GM18951 (cell line): ENCODE data around the gene PELI2.

Source experiments
- POLR2A ChIP-seq: IDR thresholded peaks from 4 replicates; pipeline ENCODE4 v1.6.1; 2011; ENCODE audit warnings: mild to moderate bottlenecking; ENCODE audit not compliant: insufficient read length, insufficient read depth; ENCODE audit errors: extremely low read depth
- in situ Hi-C: fragments of 300-500 bp; cut with MboI; formaldehyde crosslinking; loops from one replicate; pipeline ENCODE4 v1.12.0; 2022; ENCODE audit warnings: low sequenced_read_pairs, mixed read lengths, inconsistent platforms; ENCODE audit not compliant: unreplicated experiment

PELI2 gene

DNA sequence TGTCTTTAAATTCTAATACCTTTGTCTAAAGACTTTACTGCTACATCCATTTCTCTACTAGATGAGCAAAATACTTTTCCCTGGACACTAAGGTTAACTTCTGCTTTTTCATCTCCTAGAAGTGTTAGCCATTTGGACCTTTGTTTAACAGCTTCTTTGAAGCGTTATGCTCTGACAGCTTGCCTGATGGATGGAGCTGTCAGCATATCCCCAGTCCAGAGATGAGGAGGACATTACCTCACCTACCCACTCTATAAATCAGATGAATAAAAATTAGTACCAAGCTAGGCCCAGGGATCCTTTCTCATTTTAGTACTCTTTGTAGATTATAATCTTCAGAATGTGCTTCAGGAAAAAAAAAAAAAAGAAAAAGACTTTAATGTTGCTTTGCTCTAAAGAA is 222.7 kb downstream of the PELI2 start:
- in situ Hi-C loops, result no loop called here
- no peak for TF ChIP-seq POLR2A

DNA sequence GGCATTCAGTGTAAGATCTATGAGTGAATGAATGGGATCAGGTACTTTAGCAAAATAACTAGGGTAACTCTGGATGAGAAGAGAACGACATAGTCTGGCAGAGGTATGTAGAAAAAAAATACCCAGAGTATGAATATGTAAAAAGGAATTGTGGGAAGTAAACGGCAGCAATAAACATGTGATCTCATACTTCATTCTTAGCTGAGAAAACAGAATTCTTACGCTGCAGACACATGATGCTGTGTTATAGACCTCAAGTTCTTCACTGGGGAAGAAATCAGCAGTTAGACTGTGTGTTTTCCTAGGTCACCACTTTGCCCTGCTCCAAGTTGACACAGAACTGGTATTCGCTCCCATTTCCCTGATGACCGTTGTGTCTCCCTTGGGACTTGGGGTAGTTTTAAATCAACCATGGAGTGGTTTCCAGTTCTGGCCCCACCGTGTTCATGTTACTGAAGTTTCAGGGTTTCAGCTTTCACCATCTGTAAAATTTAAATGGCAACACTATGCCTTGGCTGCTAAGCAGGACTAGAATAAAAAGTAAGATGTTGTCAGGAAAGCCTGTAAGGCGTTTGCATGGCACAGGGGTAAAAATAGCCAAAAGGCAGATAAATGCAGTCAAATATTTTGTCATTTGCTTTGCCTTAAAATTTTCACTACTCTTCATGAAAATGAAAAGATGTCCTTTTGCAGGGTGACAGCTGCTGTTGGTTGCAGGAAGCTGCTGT is 223.7 kb downstream of the PELI2 start:
- no peak for TF ChIP-seq POLR2A
- in situ Hi-C loops, result no loop called here

GRCh38 chr14:56342494-56342942 is 224.3 kb downstream of the PELI2 start:
- TF ChIP-seq POLR2A, result no peak
- in situ Hi-C loops, result no loop called here

DNA sequence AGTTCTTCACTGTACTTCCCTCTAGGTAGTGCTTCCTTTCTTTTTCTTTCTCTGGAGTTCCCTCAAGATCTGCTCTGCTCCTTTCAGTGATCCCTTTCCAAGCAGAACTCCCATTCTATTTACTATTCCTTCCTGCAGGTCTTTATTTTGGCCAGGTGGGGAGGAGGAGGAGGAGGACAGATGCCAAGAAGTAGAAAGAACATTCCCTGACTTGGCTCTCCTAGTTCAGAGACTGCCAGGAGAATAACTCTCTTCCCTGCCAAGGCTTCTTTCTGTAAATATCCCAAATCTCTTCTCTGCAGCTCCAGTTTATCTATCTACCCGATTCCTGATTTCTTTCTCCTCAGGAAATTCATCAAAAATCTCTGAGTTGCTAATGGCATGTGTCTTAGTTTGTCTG is 231.7 kb downstream of the PELI2 start:
- no peak for TF ChIP-seq POLR2A
- in situ Hi-C loops, result no loop called here
